ENCODE results near the gene CARF. TPM values are rescaled to one million over a fixed set of nuclear protein-coding genes. Genes with fewer than 3 reads are reported as not detected.
A peak's percentile ranks its signal among the peaks of the same experiment; 100 is the strongest.

The CARF gene
- total and polyA plus RNA-seq, 2 of the 13 experiments (the other 11 are each of a cell fraction or from before 2014, with no cell fraction given) = 3.0 to 5.4 TPM

- TF ChIP-seq MTERF4 (CRISPR knock-in tag; IDR thresholded peaks at IDR 0.05) (peak; percentile 78; the same call in 1 of the 2 replicates), ZNF557 (CRISPR knock-in tag; IDR thresholded peaks at IDR 0.05) (no peak), CSRNP1 (CRISPR knock-in tag; IDR thresholded peaks at IDR 0.05) (no peak), ZNF567 (CRISPR knock-in tag; IDR thresholded peaks at IDR 0.05; ENCODE audit: borderline replicate concordance) (no peak), ZNF18 (CRISPR knock-in tag; IDR thresholded peaks at IDR 0.05; ENCODE audit: insufficient replicate concordance) (no peak), ZMYM4 (CRISPR knock-in tag; IDR thresholded peaks at IDR 0.05) (peak; percentile 11; the same call in 1 of the 2 replicates), CBFB (CRISPR knock-in tag; IDR thresholded peaks at IDR 0.05) (no peak), ZNF460 (CRISPR knock-in tag; IDR thresholded peaks at IDR 0.05; ENCODE audit: borderline replicate concordance) (no peak), ZNF17 (CRISPR knock-in tag; IDR thresholded peaks at IDR 0.05) (no peak), ZNF614 (CRISPR knock-in tag; IDR thresholded peaks at IDR 0.05; ENCODE audit: borderline replicate concordance) (no peak), ZNF672 (CRISPR knock-in tag; IDR thresholded peaks at IDR 0.05) (no peak), FOXC1 (CRISPR knock-in tag; IDR thresholded peaks at IDR 0.05; ENCODE audit: borderline replicate concordance) (no peak), TEAD3 (CRISPR knock-in tag; optimal IDR thresholded peaks at IDR 0.05; ENCODE audit: borderline replicate concordance) (peak; percentile 57), NFAT5 (CRISPR knock-in tag; IDR thresholded peaks at IDR 0.05) (no peak), ZNF543 (CRISPR knock-in tag; IDR thresholded peaks at IDR 0.05) (no peak)
Measured at GRCh38 chr2:202911203-202911511, 918 bp upstream of the CARF start (continued).

All from HepG2 (cell line).